ENCODE measurements around the gene PRND.
"Not testable (repeated sequence)": the region's sequence is repeated elsewhere in the genome, so short reads cannot be mapped to it uniquely, and the experiment has no call there.

The PRND gene

DNA sequence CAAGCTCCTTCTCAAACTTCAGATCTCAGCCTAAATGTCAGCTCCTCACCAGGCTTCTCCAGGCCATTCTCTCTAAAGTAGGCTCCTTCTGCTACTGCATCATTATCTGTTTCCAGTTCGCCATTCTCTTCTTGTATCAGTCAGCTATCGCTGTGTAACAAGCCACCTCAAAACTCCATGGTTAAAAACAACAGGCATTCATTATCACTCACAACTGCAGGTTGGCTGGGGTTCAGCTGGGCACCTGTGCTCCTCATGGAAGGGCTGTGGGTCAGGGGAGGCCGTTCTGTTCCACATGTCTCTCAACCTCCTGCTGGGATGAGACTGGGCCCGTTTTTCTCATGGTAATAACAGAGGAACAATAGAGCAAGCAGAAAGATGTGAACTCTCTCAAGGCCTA, 28.7 kb downstream of the PRND start:
- no peak for DNase-seq (ENCODE audit: low read depth)
- no peak overlapping the region for H3K4me3 ChIP-seq (ENCODE audit: low read depth, low read length)
- no peak for TF ChIP-seq POLR2A (IDR thresholded peaks at IDR 0.05; ENCODE audit: extremely low read depth, insufficient read length)
- TF ChIP-seq, protein P1, sequence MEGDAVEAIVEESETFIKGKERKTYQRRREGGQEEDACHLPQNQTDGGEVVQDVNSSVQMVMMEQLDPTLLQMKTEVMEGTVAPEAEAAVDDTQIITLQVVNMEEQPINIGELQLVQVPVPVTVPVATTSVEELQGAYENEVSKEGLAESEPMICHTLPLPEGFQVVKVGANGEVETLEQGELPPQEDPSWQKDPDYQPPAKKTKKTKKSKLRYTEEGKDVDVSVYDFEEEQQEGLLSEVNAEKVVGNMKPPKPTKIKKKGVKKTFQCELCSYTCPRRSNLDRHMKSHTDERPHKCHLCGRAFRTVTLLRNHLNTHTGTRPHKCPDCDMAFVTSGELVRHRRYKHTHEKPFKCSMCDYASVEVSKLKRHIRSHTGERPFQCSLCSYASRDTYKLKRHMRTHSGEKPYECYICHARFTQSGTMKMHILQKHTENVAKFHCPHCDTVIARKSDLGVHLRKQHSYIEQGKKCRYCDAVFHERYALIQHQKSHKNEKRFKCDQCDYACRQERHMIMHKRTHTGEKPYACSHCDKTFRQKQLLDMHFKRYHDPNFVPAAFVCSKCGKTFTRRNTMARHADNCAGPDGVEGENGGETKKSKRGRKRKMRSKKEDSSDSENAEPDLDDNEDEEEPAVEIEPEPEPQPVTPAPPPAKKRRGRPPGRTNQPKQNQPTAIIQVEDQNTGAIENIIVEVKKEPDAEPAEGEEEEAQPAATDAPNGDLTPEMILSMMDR (IDR thresholded peaks at IDR 0.05; ENCODE audit: low read depth, low read length): no peak

DNA sequence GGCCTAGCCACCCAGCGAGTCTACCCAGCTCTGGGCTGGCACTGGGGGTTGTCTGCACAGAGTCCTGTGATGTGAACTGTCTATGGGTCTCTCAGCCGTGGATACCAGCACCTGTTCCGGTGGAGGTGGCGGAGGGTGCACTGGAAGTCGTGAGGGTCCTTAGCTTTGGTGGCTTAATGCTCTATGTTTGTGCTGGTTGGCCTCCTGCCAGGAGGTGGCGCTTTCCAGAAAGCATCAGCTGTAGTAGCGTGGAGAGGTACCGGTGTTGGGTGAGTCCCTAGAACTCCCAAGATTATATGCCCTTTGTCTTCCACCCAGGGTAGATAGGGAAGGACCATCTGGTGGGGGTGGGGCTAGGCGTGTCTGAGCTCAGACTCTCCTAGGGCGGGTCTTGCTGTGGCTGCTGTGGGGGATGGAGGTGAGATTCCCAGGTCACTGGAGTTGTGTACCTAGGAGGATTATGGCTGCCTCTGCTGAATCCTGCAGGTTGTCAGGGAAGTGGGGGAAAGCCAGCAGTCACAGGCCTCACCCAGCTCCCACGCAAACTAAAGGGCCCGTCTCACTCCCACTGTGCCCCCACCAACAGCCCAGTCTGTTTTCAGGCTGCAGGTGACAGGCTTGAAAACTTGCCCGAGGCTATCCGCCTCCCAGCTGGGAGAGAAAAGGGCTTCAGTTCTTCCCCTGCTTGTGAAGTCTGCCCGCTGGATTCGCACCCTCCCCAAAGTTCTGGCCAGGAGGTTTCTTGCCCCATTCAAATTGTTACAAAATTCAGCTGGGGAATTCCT, 37.6 kb downstream of the PRND start:
- TF ChIP-seq, protein P1 (IDR thresholded peaks at IDR 0.05; ENCODE audit: low read depth, low read length): peak; percentile 62
- not testable (repeated sequence) for H3K4me3 ChIP-seq (ENCODE audit: low read depth, low read length)
- peak; percentile 46 for DNase-seq (ENCODE audit: low read depth)

DNA sequence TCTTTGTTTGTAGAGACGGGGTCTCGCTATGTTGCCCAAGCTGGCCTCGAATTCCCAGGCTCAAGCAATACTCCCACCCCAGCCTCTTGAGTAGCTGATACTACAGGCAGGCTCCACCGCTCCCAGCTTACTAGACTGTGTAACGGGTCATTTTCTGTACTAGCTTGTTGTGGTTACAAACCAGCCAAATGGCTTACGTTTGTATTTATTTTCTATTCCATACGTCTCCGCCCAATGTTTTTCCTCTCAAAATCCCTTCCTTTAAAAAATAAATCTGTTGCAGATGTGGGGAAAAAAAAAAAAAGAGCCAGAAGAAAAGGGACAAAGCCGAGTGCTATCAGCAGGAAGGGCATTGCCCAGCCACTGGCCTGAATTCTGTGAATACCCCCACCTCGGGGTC, 41.6 kb downstream of the PRND start:
- DNase-seq (ENCODE audit: low read depth): no peak
- H3K4me3 ChIP-seq (ENCODE audit: low read depth, low read length): no peak overlapping the region
- TF ChIP-seq, protein P1 (IDR thresholded peaks at IDR 0.05; ENCODE audit: low read depth, low read length): no peak
- TF ChIP-seq MYC (IDR thresholded peaks at IDR 0.05; ENCODE audit: low read depth, low read length): no peak
- TF ChIP-seq POLR2A (IDR thresholded peaks at IDR 0.05; ENCODE audit: extremely low read depth, insufficient read length): no peak
- TF ChIP-seq, protein P2, sequence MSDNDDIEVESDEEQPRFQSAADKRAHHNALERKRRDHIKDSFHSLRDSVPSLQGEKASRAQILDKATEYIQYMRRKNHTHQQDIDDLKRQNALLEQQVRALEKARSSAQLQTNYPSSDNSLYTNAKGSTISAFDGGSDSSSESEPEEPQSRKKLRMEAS (IDR thresholded peaks at IDR 0.05; ENCODE audit: low read depth, low read length): no peak

DNA sequence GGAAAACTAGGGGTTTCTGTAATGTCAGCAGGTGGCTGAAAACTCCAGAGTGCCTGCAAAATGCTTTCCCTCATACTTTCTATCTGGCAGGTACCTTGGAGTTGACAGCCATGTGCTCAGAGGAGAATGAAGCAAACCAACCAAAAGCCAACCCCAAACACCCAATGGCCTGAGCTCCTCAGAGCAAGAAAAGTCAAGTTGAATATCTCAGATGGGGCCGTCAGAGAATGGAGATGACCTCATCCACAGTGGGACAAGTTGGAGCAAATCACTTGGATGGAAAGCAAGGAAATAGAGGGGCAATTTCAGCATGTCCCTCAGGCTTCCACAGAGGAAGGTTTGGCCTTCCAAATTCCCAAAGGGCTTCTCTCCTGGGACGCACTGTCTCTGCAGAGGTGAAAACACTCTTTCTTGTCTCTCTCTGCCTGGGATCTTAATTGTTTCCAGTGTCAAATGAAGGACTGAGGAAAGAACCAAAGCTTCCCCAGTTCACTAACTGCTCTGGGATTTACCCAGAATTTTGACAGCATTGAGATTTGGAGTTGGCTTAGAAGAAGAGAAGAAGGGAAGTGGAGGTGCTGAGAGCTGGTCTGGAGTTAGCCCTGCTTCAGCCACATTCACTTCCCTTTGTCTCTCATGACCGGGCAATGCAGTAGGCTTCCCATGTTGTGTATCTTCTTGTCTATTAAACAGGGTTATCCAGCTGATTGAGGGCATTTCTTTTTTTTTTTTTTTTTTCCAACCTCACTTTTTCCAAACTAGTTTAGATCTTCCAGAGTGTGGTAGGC, 42.2 kb downstream of the PRND start:
- TF ChIP-seq POLR2A (IDR thresholded peaks at IDR 0.05; ENCODE audit: extremely low read depth, insufficient read length): no peak
- TF ChIP-seq, protein P1 (IDR thresholded peaks at IDR 0.05; ENCODE audit: low read depth, low read length): no peak
- TF ChIP-seq, protein P2 (IDR thresholded peaks at IDR 0.05; ENCODE audit: low read depth, low read length): 0 out of 2 replicates have a peak, but pooled peaks have one; percentile 18
- DNase-seq (ENCODE audit: low read depth): peak; percentile 69
- no peak overlapping the region for H3K4me3 ChIP-seq (ENCODE audit: low read depth, low read length)

DNA sequence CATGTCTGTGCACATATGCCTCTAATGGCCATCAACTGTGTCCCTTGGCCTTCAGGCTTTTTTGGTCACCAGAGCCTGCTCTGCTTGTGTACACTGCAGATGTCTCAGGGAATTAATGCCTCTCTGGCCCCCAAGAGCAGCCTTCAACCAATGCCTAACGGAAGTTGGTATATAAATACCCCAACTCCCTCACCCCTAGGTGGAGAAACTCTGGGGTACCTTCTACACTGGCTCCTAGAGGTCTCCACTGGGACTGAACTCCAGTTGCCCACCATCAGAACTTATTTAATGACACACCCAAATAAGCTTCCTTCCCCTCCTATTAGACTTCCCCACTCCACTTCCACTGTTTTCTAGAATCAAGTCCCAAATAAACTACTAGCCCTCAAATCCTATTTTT, 43.1 kb downstream of the PRND start:
- TF ChIP-seq, protein P2 (IDR thresholded peaks at IDR 0.05; ENCODE audit: low read depth, low read length): no peak
- TF ChIP-seq POLR2A (IDR thresholded peaks at IDR 0.05; ENCODE audit: extremely low read depth, insufficient read length) (no peak), MYC (IDR thresholded peaks at IDR 0.05; ENCODE audit: low read depth, low read length) (no peak)
- TF ChIP-seq, protein P1 (IDR thresholded peaks at IDR 0.05; ENCODE audit: low read depth, low read length): no peak
- H3K4me3 ChIP-seq (ENCODE audit: low read depth, low read length): no peak overlapping the region
- DNase-seq (ENCODE audit: low read depth): no peak
